GM18505 (cell line): ENCODE data around the gene AFMID.

ENCODE experiments used
- ATAC-seq: cut with Tn5 transposase; IDR thresholded peaks from one replicate; pipeline ENCODE4 v1.9.1; 2021; ENCODE audit not compliant: unreplicated experiment
- POLR2A ChIP-seq: IDR thresholded peaks from 4 replicates; pipeline ENCODE4 v1.6.1; 2011; ENCODE audit warnings: borderline replicate concordance; ENCODE audit not compliant: insufficient read depth, insufficient read length; ENCODE audit errors: extremely low read depth

Gene AFMID

DNA sequence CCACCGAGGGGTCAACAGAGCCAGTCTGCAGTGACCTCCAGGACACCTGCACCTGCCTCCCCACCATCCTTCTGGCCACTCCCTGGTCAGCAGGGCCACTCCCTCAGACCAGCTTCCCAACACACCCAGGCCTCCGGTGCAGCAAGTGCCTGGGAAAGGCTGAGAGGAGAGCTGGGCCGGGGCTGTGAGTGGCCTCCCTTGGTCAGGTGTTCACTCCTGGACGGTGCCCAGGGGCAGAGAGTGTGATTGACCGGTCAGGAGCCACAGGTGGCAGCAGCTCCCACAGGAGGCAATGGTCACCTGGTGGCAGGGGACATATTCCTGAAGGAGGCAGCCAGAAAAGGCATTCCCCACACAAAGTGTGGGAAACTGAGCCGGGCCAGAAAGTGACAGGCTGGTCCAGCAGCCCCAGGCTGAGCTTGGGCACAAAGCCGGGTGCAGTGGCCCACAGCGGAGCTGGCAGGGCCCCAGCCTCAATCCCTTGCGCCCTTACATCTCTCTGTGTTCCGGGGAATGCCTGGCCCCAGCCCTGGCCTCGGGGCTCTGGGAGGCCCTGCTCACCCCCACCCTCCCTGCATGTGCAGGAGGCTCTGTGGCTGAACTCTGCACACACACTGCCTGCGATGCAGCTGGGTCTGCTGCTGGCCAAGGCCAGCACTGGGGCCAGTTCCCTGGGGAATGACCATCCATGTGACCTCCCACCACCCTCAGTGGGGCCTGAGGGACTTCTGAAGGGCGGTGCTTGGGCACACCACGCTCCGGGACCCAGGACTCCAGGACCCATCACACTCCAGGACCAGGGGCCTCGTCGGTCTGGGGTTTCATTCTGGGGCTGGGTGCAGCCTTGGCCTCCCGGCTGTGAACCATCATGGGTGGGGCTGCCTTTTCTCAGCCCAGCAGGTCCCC lies 42.2 kb upstream of the AFMID start:
- no peak for TF ChIP-seq POLR2A
- ATAC-seq, result no peak

DNA sequence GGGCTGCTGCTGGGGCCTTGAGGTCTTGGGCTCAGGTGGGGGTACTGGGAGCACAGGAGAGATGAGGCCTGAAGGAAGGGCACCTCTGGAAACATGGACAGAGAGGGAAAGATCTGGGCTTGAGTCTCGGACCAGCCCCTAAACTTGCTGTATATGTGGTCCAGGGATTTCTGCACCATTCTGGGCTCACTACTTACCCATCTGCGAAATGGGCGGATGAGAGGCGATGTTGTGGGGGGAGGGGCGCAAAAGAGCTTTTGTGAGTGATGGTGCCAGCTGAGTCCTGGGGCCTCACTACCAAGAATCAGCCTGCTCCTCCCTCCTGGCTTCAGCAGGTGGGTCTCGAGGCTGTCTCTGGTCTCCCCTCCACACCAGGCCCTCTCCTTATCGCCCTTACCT lies 40.7 kb upstream of the AFMID start:
- ATAC-seq, result no peak
- no peak for TF ChIP-seq POLR2A

DNA sequence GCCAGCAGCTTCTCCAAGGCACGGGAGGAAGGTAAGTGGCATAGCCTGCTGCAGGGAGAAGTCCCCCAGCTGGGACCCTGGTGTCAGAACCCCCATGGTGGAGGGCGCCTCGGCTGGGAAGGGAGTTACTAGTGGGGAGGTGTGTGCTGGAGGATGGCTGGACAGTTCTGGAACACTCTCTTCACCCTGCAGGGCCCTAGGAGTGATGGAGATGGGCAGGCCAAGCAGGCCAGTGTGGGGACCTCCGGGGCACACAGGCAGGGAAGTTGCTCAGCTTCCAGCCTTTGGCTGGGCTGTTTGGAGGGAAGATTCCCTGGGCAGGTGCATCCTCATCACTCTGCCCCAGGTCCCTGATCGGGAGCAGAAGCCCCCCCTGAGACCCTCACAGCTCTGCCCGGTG lies 40.3 kb upstream of the AFMID start:
- ATAC-seq, result no peak
- no peak for TF ChIP-seq POLR2A

GRCh38 chr17:78147315-78147998 lies 39.7 kb upstream of the AFMID start:
- peak; percentile 42 for ATAC-seq

DNA sequence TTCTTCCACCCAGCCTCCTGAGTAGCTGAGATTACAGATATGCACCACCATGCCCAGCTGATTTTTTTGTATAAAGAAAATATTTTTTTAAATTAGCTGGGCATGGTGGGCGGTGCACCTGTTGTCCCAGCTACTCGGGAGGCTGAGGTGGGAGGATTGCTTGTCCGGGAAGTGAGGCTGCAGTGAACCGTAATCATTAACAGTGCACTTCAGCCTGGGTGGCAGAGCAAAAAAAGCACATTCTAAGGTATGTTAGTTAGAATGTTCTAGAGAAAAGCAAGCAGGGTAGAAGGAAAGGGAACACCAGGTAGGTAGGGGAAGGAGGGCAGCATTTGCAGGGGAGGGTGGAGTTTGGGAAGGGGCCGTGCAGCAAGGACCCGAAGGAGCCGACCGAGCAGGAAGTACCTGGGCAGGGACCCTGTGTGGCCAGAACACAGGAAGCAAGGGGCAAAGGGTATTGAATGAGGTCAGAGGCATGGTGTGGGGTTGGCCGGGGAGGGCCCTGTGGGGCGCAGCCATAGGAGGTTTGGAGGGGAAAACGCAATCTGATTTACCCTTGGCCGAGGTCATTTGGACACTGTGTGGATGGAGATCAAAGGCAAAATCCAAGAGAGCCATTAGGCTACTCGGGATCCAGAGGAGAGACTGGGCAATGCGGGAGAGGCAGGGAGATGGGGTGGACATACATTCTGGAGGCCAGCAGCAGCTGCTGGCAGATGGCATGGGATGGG lies 38.7 kb upstream of the AFMID start:
- no peak for ATAC-seq
- no peak for TF ChIP-seq POLR2A

More at GRCh38 chr17:78147315-78147998, 39.7 kb upstream of the AFMID start:
- TF ChIP-seq POLR2A, result peak; percentile 16

- no peak for TF ChIP-seq POLR2A
- ATAC-seq, result no peak
Observed at GRCh38 chr17:78151514-78152008, 35.6 kb upstream of the AFMID start.

GRCh38 chr17:78154903-78155811 lies 32.0 kb upstream of the AFMID start:
- peak; percentile 66 for TF ChIP-seq POLR2A
- peak; percentile 43 for ATAC-seq

DNA sequence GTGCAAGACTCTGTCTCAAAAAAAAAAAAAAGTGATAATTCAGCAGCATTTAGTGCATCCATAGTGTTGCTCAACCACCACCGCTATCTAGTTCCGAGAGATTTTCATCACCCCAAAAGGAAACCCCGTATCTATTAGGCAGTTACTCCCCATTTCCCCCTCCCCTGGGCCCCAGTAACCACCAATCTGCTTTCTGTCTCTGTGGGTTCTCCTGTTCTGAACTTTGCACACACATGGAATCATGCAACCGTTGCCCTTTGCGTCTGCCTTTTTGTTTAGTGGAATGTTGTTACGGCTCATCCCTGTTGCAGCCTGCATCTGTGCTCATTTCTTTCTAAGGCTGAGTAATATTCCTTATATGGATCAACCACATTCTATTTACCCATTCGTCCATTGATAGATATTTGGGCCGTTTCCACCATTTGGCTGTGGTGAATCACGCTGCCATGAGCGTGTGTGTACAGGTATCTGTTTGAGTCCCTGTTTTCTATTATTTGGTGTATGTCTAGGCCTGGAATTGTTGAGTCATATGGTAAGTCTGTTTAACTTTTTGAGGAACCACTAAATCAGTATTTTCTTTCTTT lies 27.5 kb upstream of the AFMID start:
- ATAC-seq, result peak; percentile 34
- TF ChIP-seq POLR2A, result no peak

GRCh38 chr17:78163881-78164747 lies 23.0 kb upstream of the AFMID start:
- TF ChIP-seq POLR2A, result no peak
- ATAC-seq, result no peak

GRCh38 chr17:78164748-78165607 lies 22.2 kb upstream of the AFMID start:
- TF ChIP-seq POLR2A, result no peak
- no peak for ATAC-seq

GRCh38 chr17:78166416-78166815 lies 20.7 kb upstream of the AFMID start:
- ATAC-seq, result no peak
- TF ChIP-seq POLR2A, result no peak
